Esophagus (tissue), 2 donors: ENCODE measurements around the gene SLC27A6. TPM values are rescaled to one million over a fixed set of nuclear protein-coding genes. Genes with fewer than 3 reads are reported as not detected.
"Not testable (repeated sequence)": the region's sequence is repeated elsewhere in the genome, so short reads cannot be mapped to it uniquely, and the experiment has no call there.

Experiments
- H3K27ac ChIP-seq, 2 donors: one replicate each; pipeline ENCODE4 v1.5.1; 2013; ENCODE audit warnings: low read depth in 2 of 2, mild to moderate bottlenecking in 2 of 2, inconsistent platforms in 1 of 2, low read length in 1 of 2, moderate library complexity in 1 of 2
- H3K27me3 ChIP-seq, 2 donors: one replicate each; pipeline ENCODE4 v1.6.1; 2013; ENCODE audit warnings: low read length in 2 of 2, control low read depth in 1 of 2, mild to moderate bottlenecking in 1 of 2; ENCODE audit not compliant: insufficient read depth in 2 of 2, control insufficient read depth in 1 of 2
- H3K36me3 ChIP-seq, 2 donors: one replicate each; pipeline ENCODE4 v1.6.1; 2013; ENCODE audit warnings: low read length in 1 of 2; ENCODE audit not compliant: control insufficient read depth in 2 of 2, insufficient read depth in 2 of 2
- H3K4me1 ChIP-seq, 2 donors: one replicate each; pipeline ENCODE4 v1.6.1; 2013; ENCODE audit warnings: low read length in 1 of 2; ENCODE audit not compliant: control insufficient read depth in 2 of 2, insufficient read depth in 2 of 2
- H3K4me3 ChIP-seq, 2 donors: one replicate each; pipeline ENCODE4 v1.5.1; 2013; ENCODE audit warnings: low read length in 2 of 2, mild to moderate bottlenecking in 2 of 2, low read depth in 1 of 2, moderate library complexity in 1 of 2
- H3K9me3 ChIP-seq, 2 donors: one replicate each; pipeline ENCODE4 v1.6.1; 2013; ENCODE audit warnings: mild to moderate bottlenecking in 2 of 2, low read depth in 1 of 2, low read length in 1 of 2, moderate library complexity in 1 of 2; ENCODE audit not compliant: control insufficient read depth in 2 of 2, insufficient read depth in 1 of 2
- WGBS, 2 donors: extraction: QIAGEN DNeasy Blood & Tissue Kit; methylation state at CpG; one replicate each; pipeline ENCODE4 v1.1.7; 2013; 5-methylcytosine and 5-hydroxymethylcytosine counted together
- polyA plus RNA-seq, 2 donors: library from polyadenylated mRNA; stranded (reverse); fragments of 200-250 nt; gene quantifications; one replicate each; pipeline ENCODE4 v1.2.3, GENCODE V29; 2013
- donor health status: healthy with polysubstance abuse.
- donor health status: Bipolar disorder and iron deficiency.

SLC27A6 gene
- polyA plus RNA-seq, 2 donors: 0.98 to 3.9 TPM

DNA sequence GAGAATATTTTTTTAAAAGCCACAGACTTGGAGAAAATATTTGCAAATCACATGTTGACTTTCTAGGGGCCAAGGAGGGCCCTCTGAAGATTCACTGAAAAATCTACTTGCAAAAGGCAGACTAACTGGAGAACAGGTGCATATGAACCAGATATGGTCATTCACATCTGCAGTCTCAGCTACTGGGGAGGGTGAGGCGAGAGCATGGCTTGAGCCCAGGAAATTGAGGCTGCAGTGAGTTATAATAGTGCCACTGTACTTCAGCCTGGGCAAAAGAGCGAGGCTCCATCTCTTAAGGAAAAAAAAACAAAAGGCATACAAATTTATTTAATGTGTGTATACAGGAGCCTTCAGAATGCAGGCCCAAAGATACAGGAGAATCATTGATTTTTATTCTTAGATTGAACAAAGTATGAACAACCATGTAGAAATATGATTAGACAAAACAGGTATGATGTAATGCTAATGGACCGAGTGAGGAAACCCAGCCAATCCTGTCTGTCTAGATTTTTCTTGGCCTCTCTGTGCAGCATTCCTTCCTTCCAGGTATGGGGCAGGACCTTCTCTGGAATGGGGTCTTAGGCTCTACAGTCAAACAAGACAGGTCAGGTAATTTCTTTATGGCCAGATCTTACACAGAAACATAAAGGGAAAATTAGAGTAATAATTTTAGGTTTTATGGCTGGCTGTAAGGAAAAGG lies 15.3 kb upstream of the SLC27A6 start:
- no peaks in the 10 kb centered on the region for H3K9me3 ChIP-seq
- H3K27ac ChIP-seq: no peak overlapping the region
- 60 to 74% methylated on average over 3 of the region's 3 CpGs for WGBS, 2 donors
- H3K36me3 ChIP-seq: no peaks in the 10 kb centered on the region
- no peaks in the 10 kb centered on the region for H3K4me1 ChIP-seq
- H3K27me3 ChIP-seq: no peaks in the 10 kb centered on the region
- H3K4me3 ChIP-seq: no peak overlapping the region

DNA sequence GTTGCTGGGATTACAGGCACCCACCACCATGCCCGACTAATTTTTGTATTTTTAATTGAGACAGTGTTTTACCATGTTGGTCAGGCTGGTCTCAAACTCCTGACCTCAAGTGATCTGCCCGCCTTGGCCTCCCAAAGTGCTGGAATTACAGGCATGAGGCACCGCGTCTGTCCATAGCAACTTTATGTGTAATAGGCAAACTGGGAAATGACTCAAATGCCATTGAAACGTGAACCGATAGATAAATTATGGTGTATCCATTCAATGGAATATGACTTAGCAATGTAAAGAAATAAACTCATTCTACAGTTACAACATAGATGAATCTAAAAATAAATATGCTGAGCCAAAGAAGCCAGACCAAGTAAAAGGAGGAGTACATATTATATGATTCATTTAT lies 14.0 kb upstream of the SLC27A6 start:
- not testable (repeated sequence) for H3K27ac ChIP-seq, H3K27me3 ChIP-seq, H3K36me3 ChIP-seq, H3K9me3 ChIP-seq, H3K4me1 ChIP-seq, H3K4me3 ChIP-seq
- 82 to 83% methylated on average over 6 of the region's 6 CpGs for WGBS, 2 donors

DNA sequence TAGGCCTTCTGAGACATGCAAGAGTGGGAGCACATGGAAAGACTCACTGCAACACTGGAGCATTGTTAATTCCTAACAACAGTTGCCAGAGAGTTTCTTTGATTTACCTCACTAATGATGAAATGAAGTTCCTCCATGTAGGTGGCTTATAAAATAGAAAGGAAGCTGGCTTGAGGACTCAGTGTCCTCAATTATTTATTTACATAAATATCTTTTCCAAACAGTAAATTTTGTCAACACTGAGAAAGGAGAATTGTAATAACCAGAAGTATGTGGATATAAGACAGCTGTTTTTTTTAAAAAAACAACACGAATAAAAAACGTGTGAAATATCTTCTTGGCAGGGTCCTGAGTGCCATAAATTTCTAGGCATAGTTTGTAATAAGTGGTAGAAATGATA lies 9.1 kb upstream of the SLC27A6 start:
- H3K36me3 ChIP-seq: no peaks in the 10 kb centered on the region
- H3K4me1 ChIP-seq: no peaks in the 10 kb centered on the region
- 51 to 56% methylated on average over 2 of the region's 2 CpGs for WGBS, 2 donors
- H3K27ac ChIP-seq: no peak overlapping the region
- H3K27me3 ChIP-seq: no peaks in the 10 kb centered on the region
- H3K9me3 ChIP-seq: no peaks in the 10 kb centered on the region
- H3K4me3 ChIP-seq: no peak overlapping the region

DNA sequence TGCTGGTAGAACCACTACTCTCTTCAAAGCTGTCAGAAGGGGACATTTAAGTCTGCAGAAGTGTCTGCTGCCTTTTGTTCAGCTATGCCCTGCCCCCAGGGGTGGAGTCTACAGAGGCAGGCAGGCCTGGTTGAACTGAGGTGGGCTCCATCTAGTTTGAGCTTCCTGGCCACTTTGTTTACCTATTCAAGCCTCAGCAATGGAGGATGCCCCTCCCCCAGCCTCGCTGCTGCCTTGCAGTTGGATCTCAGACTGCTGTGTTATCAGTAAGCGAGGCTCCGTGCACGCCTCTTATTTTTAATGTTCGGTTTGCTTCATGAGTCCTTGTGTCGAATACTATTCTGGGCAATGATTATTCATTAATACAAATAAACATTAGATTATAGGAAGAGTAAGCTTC lies 3.1 kb upstream of the SLC27A6 start:
- H3K4me1 ChIP-seq: peaks cover 7 to 10% of the 10 kb centered on the region in 2 donors
- WGBS, 2 donors: 80 to 86% methylated on average over 6 of the region's 6 CpGs

DNA sequence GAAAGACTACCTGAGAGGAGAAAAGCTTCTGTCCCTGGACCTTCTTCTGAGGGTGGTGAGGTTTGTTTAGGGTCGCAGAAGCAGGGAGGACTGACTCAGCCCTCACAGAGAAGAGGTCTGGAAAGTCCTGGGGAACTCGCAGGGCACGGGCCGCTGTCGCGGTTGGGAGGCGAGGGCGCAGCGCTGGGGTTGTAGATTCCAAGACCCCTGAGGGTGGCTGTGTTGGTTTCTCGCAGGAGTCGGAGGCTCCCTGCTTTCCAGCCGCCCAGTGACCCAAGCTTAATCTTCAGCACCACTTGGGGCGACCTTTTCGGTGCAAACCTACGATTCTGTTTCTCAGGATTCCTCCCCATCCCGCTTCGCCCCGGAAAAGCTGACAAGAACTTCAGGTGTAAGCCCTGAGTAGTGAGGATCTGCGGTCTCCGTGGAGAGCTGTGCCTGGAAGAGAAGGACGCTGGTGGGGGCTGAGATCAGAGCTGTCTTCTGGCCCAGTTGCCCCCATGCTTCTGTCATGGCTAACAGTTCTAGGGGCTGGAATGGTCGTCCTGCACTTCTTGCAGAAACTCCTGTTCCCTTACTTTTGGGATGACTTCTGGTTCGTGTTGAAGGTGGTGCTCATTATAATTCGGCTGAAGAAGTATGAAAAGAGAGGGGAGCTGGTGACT lies 482 bp downstream of the SLC27A6 start:
- H3K27ac ChIP-seq: no peak overlapping the region
- H3K4me1 ChIP-seq: peaks cover 7 to 10% of the 10 kb centered on the region in 2 donors
- no peaks in the 10 kb centered on the region for H3K27me3 ChIP-seq
- H3K36me3 ChIP-seq: no peaks in the 10 kb centered on the region
- peak overlapping the region; percentile 47 to 53 for H3K4me3 ChIP-seq
- no peaks in the 10 kb centered on the region for H3K9me3 ChIP-seq
- WGBS, 2 donors: 28 to 29% methylated on average over 24 of the region's 24 CpGs

More for the DNA sequence above, 3.1 kb upstream of the SLC27A6 start:
- Histone ChIP-seq H3K27me3 (no peaks in the 10 kb centered on the region), H3K4me3 (no peak overlapping the region), H3K27ac (no peak overlapping the region), H3K36me3 (no peaks in the 10 kb centered on the region), H3K9me3 (no peaks in the 10 kb centered on the region)

DNA sequence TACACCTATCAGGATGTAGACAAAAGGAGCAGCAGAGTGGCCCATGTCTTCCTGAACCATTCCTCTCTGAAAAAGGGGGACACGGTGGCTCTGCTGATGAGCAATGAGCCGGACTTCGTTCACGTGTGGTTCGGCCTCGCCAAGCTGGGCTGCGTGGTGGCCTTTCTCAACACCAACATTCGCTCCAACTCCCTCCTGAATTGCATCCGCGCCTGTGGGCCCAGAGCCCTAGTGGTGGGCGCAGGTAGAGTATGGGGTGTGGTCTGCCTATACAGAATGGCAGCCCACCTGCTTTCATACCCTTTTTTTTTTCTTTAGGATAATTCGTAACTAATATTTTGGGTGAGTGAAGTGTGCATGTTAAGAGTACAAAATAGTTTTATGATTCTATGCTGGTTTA lies 1.1 kb downstream of the SLC27A6 start:
- Histone ChIP-seq H3K27ac (no peak overlapping the region), H3K36me3 (no peaks in the 10 kb centered on the region), H3K9me3 (no peaks in the 10 kb centered on the region), H3K4me1 (peaks cover 7 to 10% of the 10 kb centered on the region in 2 donors), H3K27me3 (no peaks in the 10 kb centered on the region), H3K4me3 (peak overlapping the region in 1 of 2 donors; percentile 47)
- whole genome bisulfite sequencing, 2 donors: 64 to 73% methylated on average over 12 of the region's 12 CpGs

DNA sequence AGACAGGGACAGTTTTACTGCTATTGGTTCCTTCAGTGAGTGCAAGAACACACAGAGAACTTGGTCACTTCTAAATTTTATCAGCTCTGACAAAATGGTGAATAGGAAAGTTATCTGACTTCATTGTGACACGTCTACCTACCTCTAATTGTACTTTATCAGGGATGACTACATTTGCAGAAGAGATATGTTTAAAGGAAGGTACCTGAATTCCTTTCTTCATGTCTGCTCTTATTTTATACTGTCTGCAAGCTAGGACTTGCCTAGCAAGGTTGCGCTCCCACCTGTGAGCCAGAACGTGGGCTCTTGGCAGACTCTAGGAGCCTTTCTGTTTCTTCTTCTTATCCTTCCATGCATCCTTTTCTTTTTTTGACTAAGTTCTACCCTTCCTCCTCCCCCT lies 1.6 kb downstream of the SLC27A6 start:
- WGBS, 2 donors: 51 to 63% methylated on average over 3 of the region's 3 CpGs
- Histone ChIP-seq H3K9me3 (no peaks in the 10 kb centered on the region), H3K36me3 (no peaks in the 10 kb centered on the region), H3K4me3 (peak overlapping the region in 1 of 2 donors; percentile 47), H3K27ac (no peak overlapping the region), H3K27me3 (no peaks in the 10 kb centered on the region), H3K4me1 (peaks cover 7 to 10% of the 10 kb centered on the region in 2 donors)

DNA sequence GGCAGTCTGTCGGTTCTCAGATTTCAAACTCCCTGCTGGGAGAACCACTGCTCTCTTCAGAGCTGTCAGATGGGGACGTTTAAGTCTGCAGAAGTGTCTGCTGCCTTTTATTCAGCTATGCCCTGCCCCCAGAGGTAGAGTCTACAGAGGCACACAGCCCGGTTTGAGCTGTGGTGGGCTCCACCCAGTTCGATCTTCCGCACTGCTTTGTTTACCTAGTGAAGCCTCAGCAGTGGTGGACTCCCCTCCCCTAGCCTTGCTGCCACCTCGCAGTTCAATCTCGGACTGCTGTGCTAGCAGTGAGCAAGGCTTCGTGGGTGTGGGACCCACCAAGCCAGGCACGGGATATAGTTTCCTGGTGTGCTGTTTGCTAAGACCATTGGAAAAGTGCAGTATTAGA lies 8.0 kb downstream of the SLC27A6 start:
- Histone ChIP-seq H3K4me3 (no peak overlapping the region), H3K9me3 (no peaks in the 10 kb centered on the region), H3K4me1 (no peaks in the 10 kb centered on the region), H3K27me3 (no peaks in the 10 kb centered on the region), H3K36me3 (no peaks in the 10 kb centered on the region), H3K27ac (no peak overlapping the region)
- 82 to 88% methylated on average over 9 of the region's 9 CpGs for WGBS, 2 donors

DNA sequence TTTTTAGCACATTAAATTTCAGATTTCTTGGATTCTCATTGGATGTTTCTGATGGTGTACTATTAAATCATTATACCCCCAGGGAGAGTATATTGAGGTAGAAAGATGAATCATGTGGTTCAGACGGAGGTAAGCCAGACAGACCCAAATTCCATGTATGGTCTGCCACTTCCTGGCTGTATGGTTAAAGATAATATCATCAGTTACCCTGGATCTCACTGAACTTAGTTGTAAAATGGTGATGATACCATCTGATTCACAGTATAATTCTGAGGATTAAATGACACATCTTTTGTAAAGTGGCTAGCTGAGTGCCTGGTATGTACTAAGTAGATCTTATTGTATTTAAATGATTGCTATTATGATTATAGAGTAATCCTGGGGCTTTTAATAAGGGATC lies 9.3 kb downstream of the SLC27A6 start:
- H3K27me3 ChIP-seq: no peaks in the 10 kb centered on the region
- H3K36me3 ChIP-seq: no peaks in the 10 kb centered on the region
- 30 to 33% methylated on average over 1 of the region's 1 CpG for WGBS, 2 donors
- no peaks in the 10 kb centered on the region for H3K4me1 ChIP-seq
- no peak overlapping the region for H3K27ac ChIP-seq
- no peak overlapping the region for H3K4me3 ChIP-seq
- no peaks in the 10 kb centered on the region for H3K9me3 ChIP-seq

DNA sequence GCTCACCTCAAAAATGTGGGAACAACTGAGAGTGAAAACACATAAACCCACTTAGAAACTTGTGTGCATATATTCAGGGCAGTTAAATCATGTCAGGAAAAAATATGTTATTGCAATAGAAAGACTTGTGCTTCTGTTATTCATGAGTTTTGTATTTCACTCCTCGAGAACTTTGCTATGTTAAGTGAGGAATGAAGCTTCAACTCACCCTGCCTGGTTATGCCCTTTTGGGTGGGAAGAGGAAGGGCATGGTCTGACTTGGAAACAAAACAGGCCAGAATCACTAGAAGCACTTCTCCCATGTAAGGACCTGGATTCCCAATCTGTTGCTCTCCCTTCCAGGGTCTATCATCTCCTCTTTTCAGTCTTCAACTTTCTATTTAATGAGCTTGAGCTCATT lies 14.5 kb downstream of the SLC27A6 start:
- Histone ChIP-seq H3K9me3 (no peaks in the 10 kb centered on the region), H3K4me1 (no peaks in the 10 kb centered on the region), H3K4me3 (no peak overlapping the region), H3K27me3 (no peaks in the 10 kb centered on the region), H3K36me3 (no peaks in the 10 kb centered on the region), H3K27ac (no peak overlapping the region)
- 67 to 83% methylated on average over 1 of the region's 1 CpG for WGBS, 2 donors
